DND-41 (cell line): ENCODE results near the gene CYP26C1.

ENCODE experiments used
- ATAC-seq: fragments of 200-7000 bp; cut with Tn5 transposase; 3 replicates; pipeline ENCODE4 v1.9.1; 2021; ENCODE audit warnings: low read depth; ENCODE audit not compliant: insufficient read depth
- DNase-seq: peaks from one replicate; pipeline ENCODE4 v3.0.0-alpha.2; 2020
- H2AFZ ChIP-seq: 2 replicates; pipeline ENCODE4 v1.6.0; 2012; ENCODE audit warnings: low read depth, low read length
- H3K27ac ChIP-seq: 2 replicates; pipeline ENCODE4 v1.5.1; 2012; ENCODE audit warnings: low read length, inconsistent platforms
- H3K27me3 ChIP-seq: fragments of 200-600 bp; sonication (generic); 2 replicates; pipeline ENCODE4 v1.6.0; 2012; ENCODE audit warnings: low read length, mild to moderate bottlenecking, inconsistent platforms; ENCODE audit not compliant: insufficient read depth, poor library complexity
- H3K36me3 ChIP-seq: 2 replicates; pipeline ENCODE4 v1.5.1; 2012; ENCODE audit warnings: low read length, inconsistent platforms; ENCODE audit not compliant: insufficient read depth
- H3K4me1 ChIP-seq: 2 replicates; pipeline ENCODE4 v1.5.1; 2012; ENCODE audit warnings: mild to moderate bottlenecking, low read length; ENCODE audit not compliant: insufficient read depth
- H3K4me2 ChIP-seq: 2 replicates; pipeline ENCODE4 v1.6.0; 2012; ENCODE audit warnings: mild to moderate bottlenecking, moderate library complexity, low read length, inconsistent platforms; ENCODE audit not compliant: insufficient read depth
- H3K4me3 ChIP-seq, 2 experiments: fragments of 200-600 bp in 1 of 2; shearing (Covaris generic) in 1 of 2; 2 replicates each; pipeline ENCODE4 v1.5.1; 2012 to 2016; ENCODE audit warnings: inconsistent platforms in 2 of 2, low read length in 2 of 2, mild to moderate bottlenecking in 2 of 2, low read depth in 1 of 2, moderate library complexity in 1 of 2
- H3K79me2 ChIP-seq: 2 replicates; pipeline ENCODE4 v1.6.0; 2012; ENCODE audit warnings: low read length, inconsistent platforms; ENCODE audit not compliant: insufficient read depth
- H3K9ac ChIP-seq: 2 replicates; pipeline ENCODE4 v1.6.0; 2012; ENCODE audit warnings: low read depth, mild to moderate bottlenecking, inconsistent platforms, low read length, moderate library complexity
- H3K9me3 ChIP-seq: 2 replicates; pipeline ENCODE4 v1.5.1; 2012; ENCODE audit warnings: low read length, moderate library complexity, mild to moderate bottlenecking, inconsistent platforms; ENCODE audit not compliant: insufficient read depth, severe bottlenecking
- H4K20me1 ChIP-seq: 2 replicates; pipeline ENCODE4 v1.6.0; 2012; ENCODE audit warnings: low read length; ENCODE audit not compliant: insufficient read depth
- EZH2 ChIP-seq: IDR thresholded peaks from 3 replicates; pipeline ENCODE4 v1.6.1; 2012; ENCODE audit warnings: borderline replicate concordance, low read depth, mild to moderate bottlenecking, moderate library complexity, low read length, inconsistent platforms; ENCODE audit not compliant: severe bottlenecking
- TF ChIP-seq, protein P1 (sequence below): IDR thresholded peaks from 2 replicates; pipeline ENCODE4 v1.5.1; 2012; ENCODE audit warnings: borderline replicate concordance, low read length, moderate library complexity, mild to moderate bottlenecking; ENCODE audit not compliant: poor library complexity, severe bottlenecking; ENCODE audit errors: extremely low read depth

Gene CYP26C1

DNA sequence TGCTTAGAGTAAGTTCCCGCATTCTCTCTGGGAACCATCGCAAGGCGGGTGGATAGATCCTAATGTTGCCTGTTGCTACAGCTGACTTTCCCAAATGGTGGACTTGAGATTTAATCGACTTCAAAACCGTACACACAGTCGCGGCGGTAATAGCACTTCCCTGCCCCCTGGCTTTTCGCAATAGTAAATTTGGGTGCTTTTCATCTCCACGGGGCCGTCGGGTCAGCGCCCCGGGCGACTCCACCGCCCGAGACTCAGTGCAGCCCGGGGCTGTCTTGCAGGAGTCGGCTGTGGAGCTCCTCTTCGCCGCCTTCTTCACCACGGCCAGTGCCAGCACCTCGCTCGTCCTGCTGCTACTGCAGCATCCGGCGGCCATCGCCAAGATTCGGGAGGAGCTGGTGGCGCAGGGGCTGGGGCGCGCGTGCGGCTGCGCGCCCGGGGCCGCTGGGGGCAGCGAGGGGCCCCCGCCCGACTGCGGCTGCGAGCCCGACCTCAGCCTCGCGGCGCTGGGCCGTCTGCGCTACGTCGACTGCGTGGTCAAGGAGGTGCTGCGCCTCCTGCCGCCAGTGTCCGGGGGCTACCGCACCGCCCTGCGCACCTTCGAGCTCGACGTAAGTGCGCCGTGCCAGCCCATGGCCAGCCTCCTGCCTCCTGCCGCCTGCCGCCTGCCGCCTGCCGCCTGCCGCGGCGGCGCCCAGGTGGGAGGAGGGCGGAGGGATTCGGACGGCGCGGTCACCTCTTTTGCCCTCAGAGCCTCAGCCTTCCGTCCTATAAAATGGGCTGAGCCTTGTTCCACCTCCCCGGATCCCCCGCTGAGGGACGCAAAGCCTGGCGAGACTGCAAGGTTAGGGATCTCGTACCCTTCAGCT lies 5.3 kb downstream of the CYP26C1 start:
- no peak overlapping the region for H3K9ac ChIP-seq
- H3K79me2 ChIP-seq = no peaks in the 10 kb centered on the region
- DNase-seq = no peak
- H2AFZ ChIP-seq = no peak overlapping the region
- no peak overlapping the region for H3K27ac ChIP-seq
- TF ChIP-seq, protein P1, sequence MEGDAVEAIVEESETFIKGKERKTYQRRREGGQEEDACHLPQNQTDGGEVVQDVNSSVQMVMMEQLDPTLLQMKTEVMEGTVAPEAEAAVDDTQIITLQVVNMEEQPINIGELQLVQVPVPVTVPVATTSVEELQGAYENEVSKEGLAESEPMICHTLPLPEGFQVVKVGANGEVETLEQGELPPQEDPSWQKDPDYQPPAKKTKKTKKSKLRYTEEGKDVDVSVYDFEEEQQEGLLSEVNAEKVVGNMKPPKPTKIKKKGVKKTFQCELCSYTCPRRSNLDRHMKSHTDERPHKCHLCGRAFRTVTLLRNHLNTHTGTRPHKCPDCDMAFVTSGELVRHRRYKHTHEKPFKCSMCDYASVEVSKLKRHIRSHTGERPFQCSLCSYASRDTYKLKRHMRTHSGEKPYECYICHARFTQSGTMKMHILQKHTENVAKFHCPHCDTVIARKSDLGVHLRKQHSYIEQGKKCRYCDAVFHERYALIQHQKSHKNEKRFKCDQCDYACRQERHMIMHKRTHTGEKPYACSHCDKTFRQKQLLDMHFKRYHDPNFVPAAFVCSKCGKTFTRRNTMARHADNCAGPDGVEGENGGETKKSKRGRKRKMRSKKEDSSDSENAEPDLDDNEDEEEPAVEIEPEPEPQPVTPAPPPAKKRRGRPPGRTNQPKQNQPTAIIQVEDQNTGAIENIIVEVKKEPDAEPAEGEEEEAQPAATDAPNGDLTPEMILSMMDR = no peak
- TF ChIP-seq EZH2 = no peak
- H3K36me3 ChIP-seq = peaks cover 17% of the 10 kb centered on the region
- no peak for ATAC-seq
- H3K9me3 ChIP-seq = no peaks in the 10 kb centered on the region
- H3K4me1 ChIP-seq = no peaks in the 10 kb centered on the region
- no peak overlapping the region for H3K4me3 ChIP-seq
- H3K4me2 ChIP-seq = no peak overlapping the region
- no peaks in the 10 kb centered on the region for H3K27me3 ChIP-seq
- H4K20me1 ChIP-seq = no peaks in the 10 kb centered on the region

DNA sequence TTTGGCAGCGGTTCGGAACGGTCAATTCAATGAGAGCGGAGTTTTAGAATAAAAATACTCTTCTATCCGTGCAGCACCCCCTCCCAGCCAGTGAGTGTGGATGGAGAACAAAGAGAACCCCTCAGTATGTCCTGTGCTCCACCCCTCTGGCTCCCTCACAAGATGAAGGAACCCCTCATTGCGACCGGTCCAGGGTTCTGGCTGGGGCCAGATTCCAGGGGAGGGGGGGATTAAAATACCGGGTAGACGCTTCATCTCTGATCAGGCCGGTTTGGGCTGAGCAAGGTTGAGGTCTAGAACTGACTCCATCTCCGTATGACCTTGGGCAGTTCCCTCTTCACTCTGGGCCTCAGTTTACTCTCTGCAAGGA lies 5.9 kb downstream of the CYP26C1 start:
- no peaks in the 10 kb centered on the region for H3K27me3 ChIP-seq
- no peak overlapping the region for H3K4me3 ChIP-seq
- ATAC-seq = no peak
- no peak overlapping the region for H3K4me2 ChIP-seq
- no peaks in the 10 kb centered on the region for H3K9me3 ChIP-seq
- H4K20me1 ChIP-seq = no peaks in the 10 kb centered on the region
- H3K27ac ChIP-seq = no peak overlapping the region
- no peaks in the 10 kb centered on the region for H3K4me1 ChIP-seq
- TF ChIP-seq, protein P1 = no peak
- TF ChIP-seq EZH2 = no peak
- H3K36me3 ChIP-seq = peaks cover 12% of the 10 kb centered on the region
- no peak overlapping the region for H2AFZ ChIP-seq
- no peak overlapping the region for H3K9ac ChIP-seq
- DNase-seq = no peak
- no peaks in the 10 kb centered on the region for H3K79me2 ChIP-seq

DNA sequence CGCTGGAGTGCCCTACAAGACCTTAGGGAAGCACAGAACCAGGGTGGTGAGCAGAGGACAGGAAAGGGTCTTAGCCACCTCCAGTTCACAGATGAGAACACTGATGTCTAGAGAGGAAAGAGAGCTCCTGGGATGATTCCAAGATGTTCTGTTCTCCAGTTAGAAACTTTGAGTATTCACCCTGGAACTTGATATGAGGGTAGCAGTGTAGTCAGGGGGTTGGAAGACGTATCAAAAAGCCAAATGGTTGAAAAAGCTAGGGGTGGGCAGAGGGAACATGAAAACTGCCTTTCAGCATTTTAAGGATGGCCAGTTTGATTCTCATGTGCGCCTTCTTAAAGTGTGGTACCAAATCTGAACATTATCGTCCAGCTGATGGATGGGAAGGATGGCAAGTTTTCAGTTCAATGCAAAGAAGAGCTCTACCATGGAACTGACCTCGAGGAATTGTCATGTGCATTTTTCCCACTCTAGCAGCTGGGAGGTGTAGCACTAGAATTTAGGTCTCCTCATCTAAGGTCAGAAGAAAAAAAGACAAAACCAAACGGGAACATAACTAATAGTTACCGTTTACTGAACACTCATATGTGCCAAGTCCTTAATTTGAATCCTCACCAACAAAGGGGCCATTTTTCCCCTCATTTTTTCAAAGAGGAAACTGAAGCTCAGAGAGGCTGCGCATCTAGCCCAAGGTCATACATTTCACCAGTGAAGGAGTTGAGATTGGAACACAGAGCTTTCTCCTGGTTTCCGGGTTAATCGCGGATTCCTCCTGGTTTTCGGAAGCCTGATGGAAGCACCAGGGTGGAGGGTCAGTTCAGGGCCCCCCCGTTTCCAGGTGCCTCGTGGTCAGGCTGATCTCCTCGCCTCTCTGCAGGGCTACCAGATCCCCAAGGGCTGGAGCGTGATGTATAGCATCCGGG lies 7.1 kb downstream of the CYP26C1 start:
- Histone ChIP-seq H3K9me3 (no peaks in the 10 kb centered on the region), H3K36me3 (peaks cover 5% of the 10 kb centered on the region; the same call in 1 of the 2 replicates), H3K9ac (no peak overlapping the region), H4K20me1 (no peaks in the 10 kb centered on the region), H3K4me3 (no peak overlapping the region), H2AFZ (no peak overlapping the region), H3K27me3 (no peaks in the 10 kb centered on the region), H3K79me2 (no peaks in the 10 kb centered on the region), H3K4me1 (no peaks in the 10 kb centered on the region), H3K27ac (no peak overlapping the region), H3K4me2 (no peak overlapping the region)
- ATAC-seq = no peak
- TF ChIP-seq, protein P1 = no peak
- TF ChIP-seq EZH2 = no peak
- no peak for DNase-seq
